ENCODE results near the gene ACOT7. TPM values are rescaled to one million over a fixed set of nuclear protein-coding genes. Genes with fewer than 3 reads are reported as not detected.

Gene ACOT7
- total and polyA plus RNA-seq, 9 donors: 7.5 to 24.0 (median 20.5) TPM

DNA sequence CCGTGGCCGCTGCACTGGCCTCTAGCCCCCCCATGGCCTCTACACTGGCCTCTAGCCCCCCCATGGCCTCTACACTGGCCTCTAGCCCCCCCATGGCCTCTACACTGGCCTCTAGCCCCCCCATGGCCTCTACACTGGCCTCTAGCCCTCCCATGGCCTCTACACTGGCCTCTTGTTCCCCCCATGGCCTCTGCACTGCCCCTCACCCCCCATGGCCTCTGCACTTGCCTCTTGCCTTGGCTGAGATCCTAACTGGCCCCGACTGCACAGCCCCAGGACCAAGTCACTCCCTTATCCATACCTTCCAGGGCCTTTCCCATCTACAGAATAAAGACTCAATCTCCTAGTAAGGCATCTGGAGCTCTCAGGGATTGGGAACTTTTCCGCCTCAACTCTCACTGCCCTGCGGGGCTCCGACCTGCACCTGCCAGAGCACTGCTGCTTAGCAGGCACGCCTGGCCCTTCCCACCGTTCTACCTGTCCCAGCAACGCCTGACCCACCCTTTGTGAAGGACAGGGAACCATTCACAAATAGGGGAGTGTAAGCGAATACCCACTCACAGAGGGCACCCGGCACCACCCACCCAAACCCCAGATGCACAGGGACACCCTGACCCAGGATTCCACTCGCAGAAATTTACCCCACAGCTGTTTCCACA is 38.8 kb downstream of the ACOT7 start:
- H3K27ac ChIP-seq (ENCODE audit: low read length): no peak overlapping the region

GRCh38 chr1:6353955-6354658 is 39.5 kb downstream of the ACOT7 start:
- Histone ChIP-seq H3K4me3 (ENCODE audit: low read length) (no peak overlapping the region), H3K27me3 (ENCODE audit: control insufficient read depth, insufficient read depth, low read length) (no peaks in the 10 kb centered on the region), H3K36me3 (ENCODE audit: control insufficient read depth, insufficient read depth, low read length) (no peaks in the 10 kb centered on the region), H3K9me3 (replicated peaks; ENCODE audit: control insufficient read depth, low read depth, low read length) (no peaks in the 10 kb centered on the region), H3K4me1 (ENCODE audit: control insufficient read depth, insufficient read depth, low read length) (peaks cover 59% of the 10 kb centered on the region), H3K27ac (ENCODE audit: low read length) (peak overlapping the region; percentile 64)
- peak; percentile 71 for DNase-seq
- WGBS (ENCODE audit: insufficient coverage): 60% methylated on average over 13 of the region's 14 CpGs

More for the DNA sequence above, 38.8 kb downstream of the ACOT7 start:
- Histone ChIP-seq H3K4me3 (ENCODE audit: low read length) (no peak overlapping the region), H3K9me3 (replicated peaks; ENCODE audit: control insufficient read depth, low read depth, low read length) (no peaks in the 10 kb centered on the region), H3K27me3 (ENCODE audit: control insufficient read depth, insufficient read depth, low read length) (no peaks in the 10 kb centered on the region), H3K4me1 (ENCODE audit: control insufficient read depth, insufficient read depth, low read length) (peaks cover 64% of the 10 kb centered on the region), H3K36me3 (ENCODE audit: control insufficient read depth, insufficient read depth, low read length) (no peaks in the 10 kb centered on the region)
- no peak for DNase-seq
- WGBS (ENCODE audit: insufficient coverage): 89% methylated on average over 10 of the region's 12 CpGs

GRCh38 chr1:6353619-6353954 is 40.0 kb downstream of the ACOT7 start:
- no peaks in the 10 kb centered on the region for H3K27me3 ChIP-seq (ENCODE audit: control insufficient read depth, insufficient read depth, low read length)
- H3K27ac ChIP-seq (ENCODE audit: low read length): peak overlapping the region; percentile 64
- DNase-seq: no peak
- 31% methylated on average over 5 of the region's 6 CpGs for WGBS (ENCODE audit: insufficient coverage)
- peaks cover 59% of the 10 kb centered on the region for H3K4me1 ChIP-seq (ENCODE audit: control insufficient read depth, insufficient read depth, low read length)
- no peak overlapping the region for H3K4me3 ChIP-seq (ENCODE audit: low read length)
- H3K9me3 ChIP-seq (replicated peaks; ENCODE audit: control insufficient read depth, low read depth, low read length): no peaks in the 10 kb centered on the region
- no peaks in the 10 kb centered on the region for H3K36me3 ChIP-seq (ENCODE audit: control insufficient read depth, insufficient read depth, low read length)

- no peak for DNase-seq
Observed at GRCh38 chr1:6352138-6352563, 41.4 kb downstream of the ACOT7 start.

DNA sequence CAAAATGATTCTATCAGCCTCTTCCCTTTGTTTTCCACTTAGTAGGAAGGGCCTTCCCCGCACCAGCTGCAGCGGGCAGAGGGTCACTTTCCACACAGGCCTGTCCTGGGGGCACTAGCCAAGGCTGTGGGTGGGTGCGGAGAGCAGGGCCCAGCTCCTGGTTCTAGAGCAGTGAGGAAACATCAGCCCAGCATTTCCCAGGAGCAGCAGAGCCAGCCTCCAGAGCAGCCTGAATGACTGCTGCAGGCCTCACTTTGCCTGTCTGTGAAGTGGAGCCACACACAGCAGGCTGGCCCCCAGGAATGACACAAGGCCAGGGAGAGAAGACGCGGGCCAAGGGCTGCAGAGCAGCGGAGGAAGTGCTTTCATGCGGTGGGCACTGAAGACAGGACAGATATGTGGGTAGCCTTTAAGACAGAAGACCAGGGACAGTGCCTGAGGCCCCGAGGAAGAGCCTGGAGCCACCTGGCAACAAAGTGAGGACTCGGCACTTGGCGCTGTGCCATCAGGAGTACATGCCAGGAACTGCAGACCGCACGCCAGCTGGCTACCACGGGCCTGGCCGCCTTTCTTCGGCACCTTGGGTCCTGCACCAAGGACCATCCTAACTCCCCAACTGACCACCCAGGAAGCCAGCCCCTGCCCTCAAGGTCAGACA is 42.0 kb downstream of the ACOT7 start:
- peaks cover 66% of the 10 kb centered on the region for H3K4me1 ChIP-seq (ENCODE audit: control insufficient read depth, insufficient read depth, low read length)
- H3K27ac ChIP-seq (ENCODE audit: low read length): no peak overlapping the region
- no peaks in the 10 kb centered on the region for H3K9me3 ChIP-seq (replicated peaks; ENCODE audit: control insufficient read depth, low read depth, low read length)
- no peak for DNase-seq
- 56% methylated on average over 15 of the region's 15 CpGs for WGBS (ENCODE audit: insufficient coverage)
- no peak overlapping the region for H3K4me3 ChIP-seq (ENCODE audit: low read length)
- no peaks in the 10 kb centered on the region for H3K36me3 ChIP-seq (ENCODE audit: control insufficient read depth, insufficient read depth, low read length)
- no peaks in the 10 kb centered on the region for H3K27me3 ChIP-seq (ENCODE audit: control insufficient read depth, insufficient read depth, low read length)

More at GRCh38 chr1:6352138-6352563, 41.4 kb downstream of the ACOT7 start:
- Histone ChIP-seq H3K27me3 (ENCODE audit: control insufficient read depth, insufficient read depth, low read length) (no peaks in the 10 kb centered on the region), H3K4me1 (ENCODE audit: control insufficient read depth, insufficient read depth, low read length) (peaks cover 63% of the 10 kb centered on the region), H3K4me3 (ENCODE audit: low read length) (no peak overlapping the region), H3K36me3 (ENCODE audit: control insufficient read depth, insufficient read depth, low read length) (no peaks in the 10 kb centered on the region), H3K9me3 (replicated peaks; ENCODE audit: control insufficient read depth, low read depth, low read length) (no peaks in the 10 kb centered on the region), H3K27ac (ENCODE audit: low read length) (no peak overlapping the region)
- WGBS (ENCODE audit: insufficient coverage): 53% methylated on average over 3 of the region's 3 CpGs

DNA sequence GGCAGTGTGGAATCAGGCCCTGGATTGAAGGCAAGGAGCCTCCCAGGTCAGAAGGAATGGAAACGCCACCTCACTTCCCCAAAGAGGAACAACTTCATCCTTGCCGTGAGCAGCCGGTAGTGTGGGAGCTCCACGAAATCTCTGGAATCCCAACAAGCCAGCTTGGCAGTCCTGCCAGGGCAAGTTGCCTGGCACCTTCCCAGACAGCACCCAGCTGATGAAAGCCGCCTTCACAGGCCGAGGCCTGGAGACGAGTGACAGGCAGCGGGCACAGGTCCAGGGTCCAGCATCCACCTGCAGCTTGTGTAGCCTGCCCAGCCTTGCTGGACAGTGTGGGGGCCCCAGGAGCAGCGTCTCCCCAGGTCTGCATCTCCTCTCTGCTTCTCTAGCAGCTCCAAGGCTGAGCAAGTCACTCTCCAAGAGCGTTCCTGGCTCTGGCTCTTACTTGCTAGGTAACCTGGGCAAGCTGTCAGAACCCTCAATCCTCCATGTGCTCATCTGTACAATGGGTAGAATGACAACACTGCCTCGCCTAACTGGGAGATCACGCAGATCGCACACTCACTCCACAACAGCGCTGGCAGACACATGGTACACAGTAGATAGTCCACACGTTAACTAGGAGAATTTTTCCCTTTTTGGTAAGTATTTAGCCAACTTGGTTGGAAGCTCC is 43.0 kb downstream of the ACOT7 start:
- Histone ChIP-seq H3K27me3 (ENCODE audit: control insufficient read depth, insufficient read depth, low read length) (no peaks in the 10 kb centered on the region), H3K4me3 (ENCODE audit: low read length) (no peak overlapping the region), H3K4me1 (ENCODE audit: control insufficient read depth, insufficient read depth, low read length) (peaks cover 66% of the 10 kb centered on the region), H3K27ac (ENCODE audit: low read length) (no peak overlapping the region), H3K9me3 (replicated peaks; ENCODE audit: control insufficient read depth, low read depth, low read length) (no peaks in the 10 kb centered on the region), H3K36me3 (ENCODE audit: control insufficient read depth, insufficient read depth, low read length) (no peaks in the 10 kb centered on the region)
- peak; percentile 46 for DNase-seq
- WGBS (ENCODE audit: insufficient coverage): 76% methylated on average over 14 of the region's 15 CpGs

DNA sequence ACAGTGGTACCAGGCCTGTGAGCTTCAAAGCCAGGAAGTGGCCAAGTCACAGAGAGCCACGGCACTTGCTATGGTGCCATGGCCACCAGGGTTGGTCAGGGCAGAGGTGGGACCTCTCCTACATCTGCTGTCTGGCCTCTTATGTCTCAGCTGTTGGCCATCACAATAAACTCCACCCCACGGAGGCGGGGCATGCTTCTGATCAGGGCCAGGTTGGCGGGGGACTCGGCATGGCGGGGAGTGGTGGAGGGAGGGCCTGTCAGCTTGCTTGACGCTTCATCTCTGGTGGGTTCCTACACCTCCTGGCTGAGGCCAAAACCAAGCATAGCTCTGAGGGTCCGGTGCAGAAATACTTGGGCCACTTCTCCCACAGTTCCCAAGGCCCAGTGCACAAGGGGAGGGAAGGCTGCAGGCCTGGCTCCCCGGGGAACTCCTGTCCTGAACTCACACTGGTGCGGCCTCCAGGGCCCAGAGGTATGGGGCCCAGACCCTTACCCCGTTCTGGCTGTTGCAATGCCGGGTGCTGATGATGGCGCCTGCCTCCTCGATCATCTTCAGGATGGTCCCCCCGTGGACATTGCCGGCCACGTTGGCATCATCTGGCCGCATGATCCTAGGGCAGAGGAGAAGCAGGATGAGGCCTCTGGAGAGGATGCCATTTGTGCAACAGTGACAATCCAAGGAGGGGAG is 44.2 kb downstream of the ACOT7 start:
- Histone ChIP-seq H3K27ac (ENCODE audit: low read length) (no peak overlapping the region), H3K4me1 (ENCODE audit: control insufficient read depth, insufficient read depth, low read length) (peaks cover 65% of the 10 kb centered on the region), H3K9me3 (replicated peaks; ENCODE audit: control insufficient read depth, low read depth, low read length) (no peaks in the 10 kb centered on the region), H3K36me3 (ENCODE audit: control insufficient read depth, insufficient read depth, low read length) (no peaks in the 10 kb centered on the region), H3K4me3 (ENCODE audit: low read length) (no peak overlapping the region), H3K27me3 (ENCODE audit: control insufficient read depth, insufficient read depth, low read length) (no peaks in the 10 kb centered on the region)
- no peak for DNase-seq
- WGBS (ENCODE audit: insufficient coverage): 79% methylated on average over 15 of the region's 18 CpGs

- H3K9me3 ChIP-seq (replicated peaks; ENCODE audit: control insufficient read depth, low read depth, low read length): no peaks in the 10 kb centered on the region
- 60% methylated on average over 8 of the region's 13 CpGs for whole genome bisulfite sequencing (ENCODE audit: insufficient coverage)
- H3K27ac ChIP-seq (ENCODE audit: low read length): peak overlapping the region; percentile 54
- no peak for DNase-seq
- no peaks in the 10 kb centered on the region for H3K27me3 ChIP-seq (ENCODE audit: control insufficient read depth, insufficient read depth, low read length)
- no peaks in the 10 kb centered on the region for H3K36me3 ChIP-seq (ENCODE audit: control insufficient read depth, insufficient read depth, low read length)
- no peak overlapping the region for H3K4me3 ChIP-seq (ENCODE audit: low read length)
- H3K4me1 ChIP-seq (ENCODE audit: control insufficient read depth, insufficient read depth, low read length): peaks cover 57% of the 10 kb centered on the region
Observed at GRCh38 chr1:6348511-6349191, 44.9 kb downstream of the ACOT7 start.

DNA sequence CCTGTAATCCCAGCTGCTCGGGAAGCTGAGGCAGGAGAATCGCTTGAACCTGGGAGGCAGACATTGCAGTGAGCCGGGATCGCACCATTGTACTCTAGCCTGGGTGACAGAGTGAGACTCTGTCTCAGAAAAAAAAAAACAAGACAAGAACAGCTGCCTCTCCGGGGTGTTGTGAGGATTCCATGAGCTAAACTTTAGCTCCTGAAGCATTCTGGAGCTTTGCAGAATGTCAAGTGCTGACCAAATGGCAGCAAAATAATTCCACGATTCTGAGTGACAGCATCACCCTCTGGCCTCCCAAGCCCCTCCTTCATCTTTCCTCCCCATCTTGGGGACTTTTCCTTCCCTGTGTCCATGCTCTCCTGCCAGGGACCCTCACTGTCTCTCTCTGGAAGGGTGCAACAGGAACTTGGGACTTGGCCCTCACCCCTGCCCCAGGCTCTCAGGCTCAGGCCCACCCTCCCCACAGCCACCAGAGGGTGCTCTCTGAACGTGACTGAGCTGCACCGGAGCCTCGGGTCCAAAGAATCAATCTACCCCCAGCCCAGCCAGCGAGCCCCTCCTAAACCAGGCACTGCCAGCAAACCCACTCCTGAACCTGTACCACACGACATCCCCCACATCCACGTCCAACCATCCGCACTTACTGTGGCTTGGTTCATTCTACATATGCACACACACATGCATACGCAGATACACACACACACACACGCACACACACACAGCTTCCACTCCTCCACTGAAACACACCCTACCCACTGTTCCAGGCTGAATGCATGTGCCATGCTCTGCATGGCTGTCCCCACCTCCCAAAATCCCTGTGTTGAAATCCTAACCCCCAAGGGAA is 45.7 kb downstream of the ACOT7 start:
- DNase-seq: no peak

More for the DNA sequence above, 45.7 kb downstream of the ACOT7 start:
- WGBS (ENCODE audit: insufficient coverage): 64% methylated on average over 15 of the region's 15 CpGs
- Histone ChIP-seq H3K36me3 (ENCODE audit: control insufficient read depth, insufficient read depth, low read length) (no peaks in the 10 kb centered on the region), H3K9me3 (replicated peaks; ENCODE audit: control insufficient read depth, low read depth, low read length) (no peaks in the 10 kb centered on the region), H3K4me1 (ENCODE audit: control insufficient read depth, insufficient read depth, low read length) (peaks cover 49% of the 10 kb centered on the region), H3K27me3 (ENCODE audit: control insufficient read depth, insufficient read depth, low read length) (no peaks in the 10 kb centered on the region), H3K4me3 (ENCODE audit: low read length) (no peak overlapping the region), H3K27ac (ENCODE audit: low read length) (peak overlapping the region; percentile 54)

All from muscle of leg (tissue), 11 donors.